NB4 (cell line): Measurements from ENCODE around the gene SLC30A10.

Source experiments
- DNase-seq: peaks from one replicate; pipeline ENCODE4 v3.0.0; 2010; ENCODE audit warnings: low read depth
- H3K4me3 ChIP-seq: one replicate; pipeline ENCODE4 v1.5.1; 2011; ENCODE audit warnings: mild to moderate bottlenecking, low read depth, low read length, moderate library complexity
- CTCF ChIP-seq: IDR thresholded peaks from one replicate; pipeline ENCODE4 v1.5.1; 2012; ENCODE audit warnings: low read depth, low read length
- MYC ChIP-seq: IDR thresholded peaks from 2 replicates; pipeline ENCODE4 v1.6.1; 2011; ENCODE audit warnings: low read depth, low read length
- POLR2A ChIP-seq: IDR thresholded peaks from 2 replicates; pipeline ENCODE4 v1.6.1; 2011; ENCODE audit warnings: mild to moderate bottlenecking; ENCODE audit not compliant: insufficient read length; ENCODE audit errors: extremely low read depth
- TF ChIP-seq, protein P1 (sequence below): IDR thresholded peaks from 2 replicates; pipeline ENCODE4 v1.6.1; 2011; ENCODE audit warnings: low read depth, low read length

The SLC30A10 gene

DNA sequence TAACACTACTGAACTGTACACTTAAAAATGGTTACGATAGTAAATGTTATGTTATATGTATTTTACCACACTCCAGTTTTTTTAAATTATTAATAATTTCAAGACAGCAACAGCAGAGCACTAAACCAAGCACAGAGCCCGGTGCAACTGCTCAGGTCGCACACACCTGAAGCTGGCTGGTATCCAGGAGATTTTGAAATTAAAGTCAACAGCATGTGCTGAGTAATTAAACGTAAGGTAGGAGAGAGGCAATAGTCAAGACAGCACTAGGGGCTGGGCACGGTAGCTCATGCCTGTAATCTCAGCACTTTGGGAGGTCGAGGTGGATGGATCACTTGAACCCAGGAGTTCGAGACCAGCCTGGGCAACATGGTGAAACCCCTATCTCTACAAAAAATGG is 35.1 kb upstream of the SLC30A10 start:
- DNase-seq, result no peak
- TF ChIP-seq, protein P1, sequence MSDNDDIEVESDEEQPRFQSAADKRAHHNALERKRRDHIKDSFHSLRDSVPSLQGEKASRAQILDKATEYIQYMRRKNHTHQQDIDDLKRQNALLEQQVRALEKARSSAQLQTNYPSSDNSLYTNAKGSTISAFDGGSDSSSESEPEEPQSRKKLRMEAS, result no peak
- TF ChIP-seq MYC (no peak), POLR2A (no peak), CTCF (no peak)
- no peak overlapping the region for H3K4me3 ChIP-seq

- no peak for DNase-seq
- no peak overlapping the region for H3K4me3 ChIP-seq
- no peak for TF ChIP-seq POLR2A
- no peak for TF ChIP-seq CTCF
- TF ChIP-seq, protein P1, result no peak
- no peak for TF ChIP-seq MYC
These were observed 33.3 kb upstream of the SLC30A10 start for GRCh38 chr1:219961684-219962083.

DNA sequence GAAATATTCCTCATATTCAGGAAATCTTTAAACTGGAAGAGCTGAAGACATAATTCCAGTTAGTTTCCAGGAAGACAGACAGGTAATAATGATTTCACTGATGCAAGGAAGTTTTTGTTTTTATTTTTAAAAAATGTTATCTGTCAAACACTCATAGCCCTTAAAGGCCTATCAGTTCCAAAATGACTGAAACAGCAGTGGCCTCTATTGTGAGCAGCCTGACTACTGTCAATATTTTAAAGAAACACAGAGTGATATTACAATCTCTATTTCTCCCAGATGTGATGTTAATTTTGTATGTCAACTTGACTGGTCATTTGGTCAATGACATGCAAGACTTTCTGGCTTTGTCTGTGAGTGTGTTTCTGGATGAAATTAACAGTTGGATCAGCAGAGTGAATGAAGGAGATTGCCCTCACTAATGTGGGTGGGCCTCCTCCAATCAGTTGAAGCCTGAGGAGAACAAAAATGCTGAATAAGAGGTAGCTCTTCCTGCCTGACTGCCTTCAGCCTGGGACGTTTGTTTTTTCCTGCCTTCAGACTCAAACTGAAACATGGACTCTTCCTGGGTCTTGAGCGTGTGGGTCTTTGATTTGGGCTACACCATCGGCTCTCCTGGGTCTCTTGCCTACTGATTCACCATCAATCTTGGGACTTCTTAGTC is 31.3 kb upstream of the SLC30A10 start:
- H3K4me3 ChIP-seq, result no peak overlapping the region
- DNase-seq, result peak; percentile 9
- TF ChIP-seq, protein P1, result no peak
- no peak for TF ChIP-seq POLR2A
- no peak for TF ChIP-seq MYC
- no peak for TF ChIP-seq CTCF

GRCh38 chr1:219958875-219959417 is 30.6 kb upstream of the SLC30A10 start:
- TF ChIP-seq POLR2A (no peak), CTCF (no peak), MYC (no peak)
- TF ChIP-seq, protein P1, result no peak
- H3K4me3 ChIP-seq, result no peak overlapping the region
- DNase-seq, result no peak

GRCh38 chr1:219954736-219955421 is 26.5 kb upstream of the SLC30A10 start:
- TF ChIP-seq POLR2A (no peak), MYC (no peak), CTCF (no peak)
- TF ChIP-seq, protein P1, result no peak
- no peak for DNase-seq
- H3K4me3 ChIP-seq, result no peak overlapping the region

DNA sequence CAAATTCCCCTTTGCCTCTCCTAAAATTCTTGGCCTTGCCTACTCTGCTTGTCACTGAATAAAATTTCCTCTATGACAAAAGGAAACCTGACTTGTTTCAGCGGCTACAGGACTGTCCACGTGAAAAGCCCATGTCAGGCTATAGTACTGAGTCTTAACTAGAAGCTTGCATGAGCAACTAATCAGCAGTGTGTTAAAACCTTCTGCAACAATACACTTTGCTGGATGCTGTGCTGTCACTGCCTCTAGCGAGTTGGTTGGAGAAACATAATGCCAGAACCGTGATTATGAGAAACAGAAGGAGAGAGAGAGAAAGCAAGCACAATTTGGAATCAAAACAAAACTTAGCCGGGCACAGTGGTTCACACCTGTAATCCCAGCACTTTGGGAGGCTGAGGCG is 25.7 kb upstream of the SLC30A10 start:
- TF ChIP-seq, protein P1, result no peak
- no peak for TF ChIP-seq MYC
- no peak for TF ChIP-seq POLR2A
- no peak for TF ChIP-seq CTCF
- H3K4me3 ChIP-seq, result no peak overlapping the region
- DNase-seq, result no peak
